RPMI7951 (cell line): ENCODE measurements around the gene MTRF1L. TPM values are rescaled to one million over a fixed set of nuclear protein-coding genes. Genes with fewer than 3 reads are reported as not detected.
A peak's percentile ranks its signal among the peaks of the same experiment; 100 is the strongest.
"Not testable (repeated sequence)": the region's sequence is repeated elsewhere in the genome, so short reads cannot be mapped to it uniquely, and the experiment has no call there.

Experiments
- DNase-seq: peaks from one replicate; pipeline ENCODE4 v3.0.0-alpha.2; 2012; ENCODE audit warnings: low read depth
- total RNA-seq: library from RNA; depleted of rRNA; stranded (reverse); fragments of >200 nt; shearing (Covaris generic); gene quantifications from 2 replicates; pipeline ENCODE4 v1.2.3, GENCODE V29; 2014; rRNA removed

The MTRF1L gene
- total RNA-seq, 1 experiment from 2014 or later: 25.0 TPM

DNA sequence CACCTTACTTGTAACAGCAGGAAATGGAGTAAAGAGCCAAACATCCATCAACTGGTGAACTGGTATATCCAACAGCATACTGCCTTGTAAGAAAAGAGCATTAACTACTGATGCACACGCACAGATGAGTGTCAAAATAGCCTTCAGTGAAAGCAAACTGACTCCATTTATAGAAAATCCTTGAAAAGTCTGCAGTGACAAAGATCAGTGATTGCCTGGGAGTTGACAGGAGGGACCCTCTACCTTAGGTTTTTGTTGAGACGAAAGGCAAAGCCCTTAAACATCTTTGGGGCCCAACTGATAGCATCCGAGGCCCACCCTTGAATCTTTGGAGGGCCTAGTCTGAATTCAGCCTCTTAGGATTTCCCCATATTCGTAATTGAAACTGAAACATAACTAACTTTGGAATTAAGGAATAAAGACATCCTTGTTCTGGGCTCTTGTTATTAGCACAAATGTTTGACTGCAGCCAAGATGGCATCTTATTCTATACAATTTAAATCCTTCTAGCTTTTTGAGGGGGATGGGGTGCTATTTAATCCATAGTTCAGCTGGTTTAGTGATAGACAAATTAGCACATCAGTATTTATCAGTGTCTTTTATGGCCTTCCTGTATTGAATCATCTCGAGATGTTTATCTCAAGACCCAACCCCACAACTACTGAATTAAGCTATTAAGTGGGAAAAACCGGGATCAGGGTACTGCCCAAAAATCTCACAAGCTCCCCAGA lies 32.7 kb downstream of the MTRF1L start:
- no peak for DNase-seq

DNA sequence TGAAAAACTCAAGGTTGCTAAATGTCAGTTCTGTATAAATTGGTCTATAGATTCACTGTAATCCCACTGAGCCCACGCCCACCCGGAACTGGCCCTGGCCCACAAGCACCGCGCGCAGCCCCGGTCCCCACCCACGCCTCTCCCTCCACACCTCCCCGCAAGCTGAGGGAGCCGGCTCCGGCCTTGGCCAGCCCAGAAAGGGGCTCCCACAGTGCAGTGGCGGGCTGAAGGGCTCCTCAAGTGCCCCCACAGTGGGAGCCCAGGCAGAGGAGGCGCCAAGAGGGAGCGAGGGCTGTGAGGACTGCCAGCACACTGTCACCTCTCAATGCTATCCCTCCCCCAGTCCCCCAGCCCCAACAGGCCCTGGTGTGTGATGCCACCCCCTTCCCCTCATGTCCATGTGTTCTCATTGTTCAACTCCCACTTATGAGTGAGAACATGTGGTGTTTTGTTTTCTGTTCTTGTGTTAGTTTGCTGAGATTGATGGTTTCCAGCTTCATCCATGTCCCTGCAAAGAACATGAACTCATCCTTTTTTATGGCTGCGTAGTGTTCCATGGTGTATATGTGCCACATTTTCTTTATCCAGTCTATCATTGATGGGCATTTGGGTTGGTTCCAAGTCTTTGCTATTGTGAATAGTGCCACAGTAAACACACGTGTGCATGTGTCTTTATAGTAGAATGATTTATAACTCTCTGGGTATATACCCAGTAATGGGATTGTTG lies 36.2 kb downstream of the MTRF1L start:
- DNase-seq: not testable (repeated sequence)

DNA sequence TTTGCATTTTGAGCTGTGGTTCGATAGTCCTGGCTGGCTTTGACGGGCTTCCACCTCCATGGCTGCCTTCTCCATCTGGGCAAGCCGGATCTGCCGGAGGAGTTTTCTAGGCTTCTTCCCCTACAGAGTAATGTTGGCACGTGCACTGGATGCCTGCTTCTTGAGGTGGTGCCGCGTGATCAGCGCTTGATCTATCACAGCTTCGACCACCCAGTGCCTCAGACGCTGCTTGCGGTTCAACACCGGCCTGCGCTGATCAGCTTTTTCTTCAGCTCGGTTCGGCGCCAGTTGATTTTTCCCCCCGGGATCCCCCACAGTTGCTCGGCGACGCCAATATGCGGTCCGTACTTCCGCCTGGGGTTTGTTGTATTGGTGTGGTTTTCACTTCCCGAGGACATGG lies 43.2 kb downstream of the MTRF1L start:
- no peak for DNase-seq

DNA sequence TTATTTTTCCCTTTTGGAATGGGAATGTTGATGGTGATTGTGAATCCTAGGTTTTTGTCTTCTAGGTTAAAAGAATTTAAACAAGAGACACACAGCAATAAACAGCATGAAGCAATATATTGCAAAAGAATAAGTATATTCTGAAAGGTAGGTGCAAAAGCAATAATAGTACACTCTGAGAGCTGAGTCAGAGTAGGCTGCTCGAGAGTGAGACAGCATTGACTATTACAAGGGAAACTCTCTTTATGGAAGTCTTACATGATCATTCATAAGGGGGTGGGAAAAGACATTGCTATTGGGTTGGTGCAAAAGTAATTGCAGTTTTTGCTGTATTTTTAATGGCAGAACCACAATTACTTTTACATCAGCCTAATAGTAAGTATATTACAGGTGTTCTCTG lies 44.7 kb downstream of the MTRF1L start:
- DNase-seq: no peak

DNA sequence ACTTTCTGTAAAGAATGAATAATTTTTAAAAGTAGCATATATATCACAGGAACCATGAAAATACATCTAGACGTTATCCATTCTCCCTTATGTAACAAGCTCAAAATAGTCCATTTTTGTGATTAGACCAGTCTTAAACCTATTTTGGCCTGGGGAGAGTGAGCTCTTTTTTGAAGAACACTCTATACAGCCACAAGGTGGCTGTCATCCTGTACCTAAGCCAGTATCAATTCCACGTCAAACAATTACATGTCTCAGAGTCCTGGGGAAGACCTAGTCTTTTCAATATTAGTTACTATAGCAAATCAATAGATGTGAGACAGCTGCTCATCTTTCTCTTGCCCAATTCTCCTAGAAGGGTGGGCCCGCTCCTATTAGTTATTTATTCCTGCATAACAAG lies 48.1 kb downstream of the MTRF1L start:
- no peak for DNase-seq

DNA sequence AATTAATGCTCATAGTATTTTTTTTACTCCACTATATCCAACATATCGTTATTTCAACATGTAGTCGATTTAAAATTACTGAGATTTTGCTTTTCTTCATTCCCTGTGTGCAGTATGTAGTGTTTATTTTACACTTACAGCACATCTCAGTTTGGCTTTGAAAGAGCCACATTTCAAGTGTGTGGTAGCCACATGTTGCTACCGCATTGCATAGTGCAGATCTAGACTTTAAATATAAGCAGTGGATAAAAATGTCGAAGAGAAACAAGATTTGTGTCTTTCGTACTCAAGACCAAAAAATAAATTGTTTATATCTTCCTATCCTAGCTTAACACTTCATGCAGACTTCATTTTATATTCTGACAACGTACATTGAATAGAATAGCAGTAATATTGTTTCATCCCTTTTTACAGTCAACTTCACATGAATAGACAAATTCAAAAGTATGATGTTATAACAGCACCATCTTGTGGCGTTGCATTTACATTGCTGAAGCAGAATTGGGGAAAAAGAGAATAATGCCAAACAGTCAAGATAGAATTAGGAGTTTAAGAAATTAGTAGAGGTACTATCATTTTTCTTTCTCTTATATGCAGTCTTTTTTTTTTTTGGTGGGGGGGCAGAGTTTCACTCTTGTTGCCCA lies 49.5 kb downstream of the MTRF1L start:
- DNase-seq: peak; percentile 59

DNA sequence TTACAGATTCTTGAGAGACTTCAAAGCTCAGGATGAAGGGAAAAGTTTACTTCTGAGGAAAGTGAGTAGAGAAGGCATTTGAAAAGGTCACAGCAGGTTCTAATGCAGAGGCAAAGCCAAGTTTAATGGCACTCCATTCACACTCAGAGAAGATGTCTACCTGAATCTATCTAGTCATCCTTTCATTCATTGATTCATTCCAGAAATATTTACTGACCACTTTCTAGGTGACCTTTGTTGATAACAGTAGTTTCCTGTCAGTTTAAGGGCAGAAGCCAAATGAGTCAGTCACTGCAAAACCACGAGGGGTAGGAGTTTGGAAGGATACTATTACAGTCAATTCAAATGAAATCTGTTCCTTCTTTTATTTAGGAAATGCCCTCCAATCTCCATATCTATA lies 50.5 kb downstream of the MTRF1L start:
- peak; percentile 82 for DNase-seq

DNA sequence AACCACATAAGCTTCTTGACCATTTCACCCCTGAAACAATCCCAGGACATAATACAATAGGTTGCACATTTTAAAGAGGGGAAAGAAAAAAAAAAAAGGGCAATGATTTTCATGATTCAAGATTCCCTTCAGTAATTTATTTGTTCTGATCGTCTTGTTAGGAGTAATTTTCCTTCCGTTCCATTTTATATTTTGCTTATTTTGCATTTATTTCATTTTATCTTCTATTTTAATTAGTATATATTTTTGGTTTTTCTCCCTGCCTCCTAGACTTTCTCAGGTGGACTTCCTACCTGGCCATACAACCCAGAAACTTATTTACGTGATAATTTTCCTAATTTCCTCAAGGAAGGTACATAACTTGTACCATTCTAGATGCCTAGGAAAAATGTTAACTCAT lies 52.3 kb downstream of the MTRF1L start:
- no peak for DNase-seq

DNA sequence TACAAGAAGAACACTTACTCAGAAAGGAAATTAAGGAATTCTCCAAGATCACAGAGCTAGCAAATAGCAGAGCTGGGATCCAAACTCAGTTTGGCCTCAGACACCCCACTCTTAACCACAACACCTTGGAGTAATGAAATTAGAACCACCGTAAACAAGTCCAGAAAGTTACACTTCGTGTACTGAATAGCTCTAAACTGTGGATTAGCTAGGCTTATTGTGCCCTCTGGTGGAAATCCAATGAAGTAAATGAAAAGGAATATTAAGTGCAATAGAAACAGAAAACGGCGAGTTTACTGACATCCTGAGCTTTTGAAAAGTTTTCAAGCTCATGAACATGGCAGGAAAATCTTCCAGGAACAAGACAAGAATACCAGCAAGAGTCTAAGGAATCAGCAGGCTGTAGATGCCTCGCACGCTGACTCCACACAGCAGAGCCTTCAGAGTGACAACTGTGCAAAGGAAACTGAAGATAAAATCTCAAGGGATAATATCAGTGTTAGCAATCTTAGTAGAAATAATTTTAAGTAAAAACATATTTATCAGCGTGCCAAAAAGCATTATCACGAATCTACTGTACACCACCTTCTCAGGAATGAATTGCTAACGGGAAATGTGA lies 54.2 kb downstream of the MTRF1L start:
- DNase-seq: peak; percentile 64

DNA sequence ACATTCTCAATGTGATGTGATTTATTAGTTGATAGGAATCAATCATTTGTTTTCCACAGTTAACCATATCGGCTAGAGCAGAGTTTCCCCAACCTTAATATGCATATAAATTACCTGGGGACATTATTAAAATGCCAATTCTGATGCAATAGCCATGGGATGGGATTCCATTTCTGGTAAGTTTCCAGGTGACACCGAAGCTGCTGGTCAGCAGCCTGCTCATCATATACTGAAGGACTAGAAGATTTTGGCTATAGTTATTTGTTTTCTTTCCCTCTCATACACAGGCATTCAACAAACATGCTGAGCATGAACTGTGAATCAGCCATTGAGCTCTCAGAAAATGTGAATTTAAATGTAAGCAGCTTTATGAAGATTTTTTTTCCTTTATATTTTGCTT lies 55.5 kb downstream of the MTRF1L start:
- no peak for DNase-seq

DNA sequence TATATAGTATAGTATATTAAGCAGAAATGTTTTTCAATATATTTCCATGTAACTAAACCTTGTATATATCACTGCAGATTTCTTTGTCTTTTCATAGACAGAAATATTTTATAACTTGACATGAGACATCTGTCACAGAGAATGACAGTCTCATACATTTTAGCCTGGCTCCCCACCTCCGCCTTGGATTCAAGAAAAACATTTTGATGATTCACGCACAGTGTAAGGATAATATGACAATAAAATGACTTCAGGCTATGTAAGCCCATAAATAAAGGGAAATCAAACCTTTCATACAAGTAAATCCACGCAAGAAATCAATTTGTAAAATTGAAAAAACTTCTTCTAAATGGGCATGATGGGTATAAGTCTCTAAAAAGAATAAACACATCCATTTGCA lies 56.0 kb downstream of the MTRF1L start:
- DNase-seq: no peak

DNA sequence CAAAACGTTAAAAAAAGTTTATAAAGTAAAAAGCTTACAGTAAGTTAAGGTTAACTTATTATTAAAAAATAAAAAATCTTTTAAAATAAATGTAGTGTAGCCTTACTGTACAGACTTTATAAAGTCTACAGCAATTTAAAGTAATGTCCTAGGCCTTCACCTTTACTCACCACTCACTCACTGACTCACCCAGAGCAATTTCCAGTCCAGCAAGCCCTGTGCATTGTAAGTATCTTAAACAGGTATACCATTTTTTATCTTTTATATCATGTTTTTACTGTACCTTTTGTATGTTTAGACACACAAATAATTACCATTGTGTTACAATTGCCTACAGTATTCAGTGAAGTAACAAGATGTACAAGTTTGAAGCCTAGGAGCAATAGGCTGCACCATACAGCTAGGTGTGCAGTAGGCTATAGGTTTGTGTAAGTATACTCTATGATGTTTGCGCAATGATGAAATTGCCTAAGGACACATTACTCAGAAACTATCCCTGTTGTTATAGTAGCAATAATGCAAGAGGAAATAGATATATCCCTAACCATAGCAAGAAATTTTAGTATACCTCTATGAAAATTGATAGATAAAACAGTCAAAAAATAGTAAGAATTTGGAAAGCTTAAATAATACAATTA lies 59.1 kb downstream of the MTRF1L start:
- DNase-seq: peak; percentile 21

DNA sequence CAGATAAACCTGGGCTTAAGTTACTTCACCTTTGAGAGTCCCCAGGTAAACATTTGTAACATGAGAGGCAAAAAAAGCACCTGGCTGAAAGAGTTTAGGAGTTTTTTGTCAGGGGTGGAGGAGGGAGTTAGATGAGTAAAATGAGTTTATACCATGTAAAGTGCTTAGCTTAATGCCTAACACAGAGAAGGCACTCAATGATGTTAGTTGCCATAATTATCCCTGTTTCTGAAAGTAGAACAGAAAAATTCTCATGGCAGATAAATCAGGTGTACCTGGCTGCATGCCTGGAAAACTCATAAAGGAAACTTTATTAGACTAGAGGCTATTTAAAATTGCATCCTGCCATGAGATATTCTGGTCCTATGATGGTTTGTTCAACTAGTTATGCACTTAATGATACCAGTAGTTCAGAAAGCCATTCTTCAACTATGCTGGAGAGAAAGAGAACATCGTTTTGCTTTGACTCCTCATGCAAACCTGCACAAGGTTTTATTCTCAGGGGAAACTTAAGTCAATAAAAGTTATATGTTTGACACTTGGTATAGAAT lies 60.1 kb downstream of the MTRF1L start:
- DNase-seq: no peak

DNA sequence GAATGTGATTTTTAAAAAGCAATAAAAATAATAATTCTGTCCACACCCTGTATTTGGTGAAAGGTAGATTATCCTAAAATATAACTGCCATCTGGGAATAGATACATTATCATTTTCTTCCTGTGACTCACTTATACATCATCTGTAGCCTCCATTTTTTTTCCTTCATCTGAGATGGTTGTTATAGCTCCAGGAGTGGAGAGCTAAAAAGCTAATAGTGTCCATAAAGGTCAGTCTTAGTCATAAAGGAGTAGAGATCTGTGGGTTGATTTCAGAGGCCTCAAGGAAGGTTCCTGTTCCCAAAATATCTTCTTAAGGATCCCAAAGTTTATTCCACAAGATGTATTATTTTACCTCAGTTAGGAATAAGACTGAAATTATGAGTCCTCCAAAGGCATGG lies 60.8 kb downstream of the MTRF1L start:
- peak; percentile 70 for DNase-seq

Other genes with a start within 250 kb of the MTRF1L start
- 75.8 and 102 TPM in 2 replicates for gene FBXO5, start 19.7 kb downstream of the MTRF1L start, total RNA-seq
- 3.2 and 4.4 TPM in 2 replicates for gene RGS17, start 128.6 kb upstream of the MTRF1L start, total RNA-seq